ENCODE results near the gene COL17A1. TPM values are rescaled to one million over a fixed set of nuclear protein-coding genes. Genes with fewer than 3 reads are reported as not detected.

COL17A1 gene
- total RNA-seq, 1 experiment from 2014 or later = 0.73 TPM

- DNase-seq = no peak
- no peaks in the 10 kb centered on the region for H3K27me3 Mint-ChIP-seq (ENCODE audit: unreplicated experiment)
- CTCF ChIA-PET = no interaction called here
- BruUV-seq (replicated peaks) = no TSS peak
- H3K4me3 Mint-ChIP-seq (ENCODE audit: low read depth, unreplicated experiment) = no peak overlapping the region
- H3K9me3 Mint-ChIP-seq (ENCODE audit: low read depth, unreplicated experiment) = no peaks in the 10 kb centered on the region
- H3K36me3 Mint-ChIP-seq (ENCODE audit: insufficient read depth, unreplicated experiment) = peaks cover 13% of the 10 kb centered on the region
- TF ChIP-seq CTCF (IDR thresholded peaks at IDR 0.05; ENCODE audit: unreplicated experiment) = no peak
- intact Hi-C loops (cut with micrococcal nuclease; ENCODE audit: unreplicated experiment) = no loop called here
- H3K4me1 Mint-ChIP-seq (ENCODE audit: low read depth, unreplicated experiment) = no peaks in the 10 kb centered on the region
- no peak overlapping the region for H3K27ac Mint-ChIP-seq (ENCODE audit: unreplicated experiment)
Measured at GRCh38 chr10:104033966-104034365, 51.7 kb downstream of the COL17A1 start.

GRCh38 chr10:104033401-104033930 is 52.2 kb downstream of the COL17A1 start:
- BruUV-seq (replicated peaks) = no TSS peak
- H3K27me3 Mint-ChIP-seq (ENCODE audit: unreplicated experiment) = no peaks in the 10 kb centered on the region
- no peak for TF ChIP-seq CTCF (IDR thresholded peaks at IDR 0.05; ENCODE audit: unreplicated experiment)
- H3K27ac Mint-ChIP-seq (ENCODE audit: unreplicated experiment) = no peak overlapping the region
- H3K4me3 Mint-ChIP-seq (ENCODE audit: low read depth, unreplicated experiment) = no peak overlapping the region
- peaks cover 13% of the 10 kb centered on the region for H3K36me3 Mint-ChIP-seq (ENCODE audit: insufficient read depth, unreplicated experiment)
- H3K4me1 Mint-ChIP-seq (ENCODE audit: low read depth, unreplicated experiment) = no peaks in the 10 kb centered on the region
- DNase-seq = no peak
- H3K9me3 Mint-ChIP-seq (ENCODE audit: low read depth, unreplicated experiment) = no peaks in the 10 kb centered on the region
- CTCF ChIA-PET = no interaction called here
- intact Hi-C loops (cut with micrococcal nuclease; ENCODE audit: unreplicated experiment) = no loop called here

DNA sequence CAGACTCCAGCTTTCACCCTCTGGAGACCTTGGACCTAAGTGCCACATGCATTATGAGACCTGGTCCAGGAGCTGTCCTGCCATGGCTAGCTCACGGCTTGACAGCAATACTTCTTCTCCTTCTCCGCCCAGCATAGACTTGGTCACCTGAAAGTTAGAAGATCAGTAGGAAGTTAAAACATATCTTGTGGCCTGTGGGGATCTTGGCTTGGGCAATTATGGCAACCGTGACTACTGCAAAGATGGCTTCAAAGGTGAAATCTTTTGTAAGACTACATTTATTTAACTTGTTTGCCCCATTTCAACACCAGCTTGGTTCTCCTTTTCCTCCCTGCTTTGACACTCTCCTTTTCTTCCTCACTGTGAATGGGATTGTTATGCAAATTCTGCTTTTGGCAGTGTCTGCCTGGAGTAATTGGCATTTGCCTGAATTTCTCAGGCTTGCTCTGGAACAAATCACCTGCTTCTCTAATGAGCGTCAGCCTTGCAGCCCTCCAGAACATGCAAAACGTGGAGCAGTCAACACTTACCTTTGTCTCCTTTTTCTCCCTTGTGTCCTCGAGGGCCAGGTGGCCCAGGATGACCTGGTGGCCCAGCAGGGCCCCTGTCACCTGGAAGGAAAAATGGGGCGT is 53.4 kb downstream of the COL17A1 start:
- intact Hi-C loops (cut with micrococcal nuclease; ENCODE audit: unreplicated experiment) = no loop called here
- no peaks in the 10 kb centered on the region for H3K9me3 Mint-ChIP-seq (ENCODE audit: low read depth, unreplicated experiment)
- no peaks in the 10 kb centered on the region for H3K27me3 Mint-ChIP-seq (ENCODE audit: unreplicated experiment)
- CTCF ChIA-PET = no interaction called here
- no TSS peak for BruUV-seq (replicated peaks)
- no peaks in the 10 kb centered on the region for H3K4me1 Mint-ChIP-seq (ENCODE audit: low read depth, unreplicated experiment)
- H3K4me3 Mint-ChIP-seq (ENCODE audit: low read depth, unreplicated experiment) = no peak overlapping the region
- DNase-seq = no peak
- TF ChIP-seq CTCF (IDR thresholded peaks at IDR 0.05; ENCODE audit: unreplicated experiment) = no peak
- H3K27ac Mint-ChIP-seq (ENCODE audit: unreplicated experiment) = no peak overlapping the region
- H3K36me3 Mint-ChIP-seq (ENCODE audit: insufficient read depth, unreplicated experiment) = peaks cover 13% of the 10 kb centered on the region

DNA sequence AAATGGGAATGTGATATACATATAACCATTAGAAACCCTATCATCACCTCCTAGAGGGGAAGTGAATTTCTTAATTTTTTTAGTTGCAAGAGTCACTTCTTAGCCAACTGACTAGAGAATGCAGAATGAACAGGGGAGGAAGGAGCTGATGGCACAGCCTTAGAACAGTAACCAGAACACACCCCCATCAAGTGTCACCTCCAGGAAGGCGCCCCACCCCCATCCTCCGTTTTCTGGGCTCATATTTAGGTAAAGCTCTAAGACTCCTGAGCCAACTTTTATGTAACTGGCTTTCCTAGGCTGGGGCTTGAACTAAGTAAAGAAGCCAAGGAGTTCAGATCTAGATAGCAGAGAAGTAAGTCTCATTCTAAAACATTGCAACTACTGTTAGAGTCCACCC is 54.0 kb downstream of the COL17A1 start:
- CTCF ChIA-PET = no interaction called here

More for the DNA sequence above, 54.0 kb downstream of the COL17A1 start:
- DNase-seq = no peak
- no TSS peak for BruUV-seq (replicated peaks)
- Mint-ChIP-seq H3K4me1 (ENCODE audit: low read depth, unreplicated experiment) (no peaks in the 10 kb centered on the region), H3K27me3 (ENCODE audit: unreplicated experiment) (no peaks in the 10 kb centered on the region), H3K9me3 (ENCODE audit: low read depth, unreplicated experiment) (no peaks in the 10 kb centered on the region), H3K4me3 (ENCODE audit: low read depth, unreplicated experiment) (no peak overlapping the region), H3K36me3 (ENCODE audit: insufficient read depth, unreplicated experiment) (peaks cover 13% of the 10 kb centered on the region), H3K27ac (ENCODE audit: unreplicated experiment) (peak overlapping the region; percentile 43)
- intact Hi-C loops (cut with micrococcal nuclease; ENCODE audit: unreplicated experiment) = no loop called here
- no peak for TF ChIP-seq CTCF (IDR thresholded peaks at IDR 0.05; ENCODE audit: unreplicated experiment)

Data from Calu3 (cell line).